ENCODE measurements around the gene EPOP.
"Not testable (repeated sequence)": the region's sequence is repeated elsewhere in the genome, so short reads cannot be mapped to it uniquely, and the experiment has no call there.

- not testable (repeated sequence) for TF ChIP-seq CTCF (conservative IDR thresholded peaks at IDR 0.05); ZFX (IDR thresholded peaks at IDR 0.05)
Observed at GRCh38 chr17:38650653-38651173, 24.0 kb downstream of the EPOP start.
